ENCODE results near the gene AAGAB.

DNA sequence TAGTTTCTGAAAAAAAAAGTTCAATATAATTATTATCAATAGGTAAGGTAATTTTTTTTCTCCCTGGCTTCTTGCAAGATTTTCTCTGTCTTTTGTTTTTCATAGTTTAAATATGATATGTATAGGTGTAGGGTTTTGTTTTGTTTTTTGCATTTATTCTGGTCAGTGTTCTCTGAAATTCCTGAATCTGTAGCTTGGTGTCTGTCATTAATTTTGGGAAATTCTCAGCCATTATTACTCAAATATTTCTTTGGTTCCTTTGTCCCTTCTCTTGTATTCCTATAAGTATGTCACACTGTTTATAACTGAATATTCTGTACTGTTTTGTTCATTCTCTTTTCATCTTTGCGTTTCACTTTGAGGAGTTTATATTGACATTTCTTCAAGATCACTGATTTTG is 22.2 kb upstream of the AAGAB start:
- TF ChIP-seq, protein P1, sequence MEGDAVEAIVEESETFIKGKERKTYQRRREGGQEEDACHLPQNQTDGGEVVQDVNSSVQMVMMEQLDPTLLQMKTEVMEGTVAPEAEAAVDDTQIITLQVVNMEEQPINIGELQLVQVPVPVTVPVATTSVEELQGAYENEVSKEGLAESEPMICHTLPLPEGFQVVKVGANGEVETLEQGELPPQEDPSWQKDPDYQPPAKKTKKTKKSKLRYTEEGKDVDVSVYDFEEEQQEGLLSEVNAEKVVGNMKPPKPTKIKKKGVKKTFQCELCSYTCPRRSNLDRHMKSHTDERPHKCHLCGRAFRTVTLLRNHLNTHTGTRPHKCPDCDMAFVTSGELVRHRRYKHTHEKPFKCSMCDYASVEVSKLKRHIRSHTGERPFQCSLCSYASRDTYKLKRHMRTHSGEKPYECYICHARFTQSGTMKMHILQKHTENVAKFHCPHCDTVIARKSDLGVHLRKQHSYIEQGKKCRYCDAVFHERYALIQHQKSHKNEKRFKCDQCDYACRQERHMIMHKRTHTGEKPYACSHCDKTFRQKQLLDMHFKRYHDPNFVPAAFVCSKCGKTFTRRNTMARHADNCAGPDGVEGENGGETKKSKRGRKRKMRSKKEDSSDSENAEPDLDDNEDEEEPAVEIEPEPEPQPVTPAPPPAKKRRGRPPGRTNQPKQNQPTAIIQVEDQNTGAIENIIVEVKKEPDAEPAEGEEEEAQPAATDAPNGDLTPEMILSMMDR (IDR thresholded peaks at IDR 0.05; ENCODE audit: low read length): no peak
- no peak for TF ChIP-seq EZH2 (optimal IDR thresholded peaks at IDR 0.05; ENCODE audit: low read depth, low read length)
